Skin of body (tissue), 2 donors: ENCODE measurements around the gene CCNA1. TPM values are rescaled to one million over a fixed set of nuclear protein-coding genes. Genes with fewer than 3 reads are reported as not detected.

Source experiments
- DNase-seq: peaks from one replicate; lab custom pipeline; 2025; lab: John Stamatoyannopoulos, UW
- total RNA-seq: library from RNA; depleted of rRNA; stranded (reverse); fragments of >200 nt; gene quantifications from one replicate; pipeline ENCODE4 v1.2.3, GENCODE V29; 2014

Gene CCNA1
- total RNA-seq, 1 donor from 2014 or later = 0.59 TPM

- DNase-seq = no peak
These were observed 21.2 kb downstream of the CCNA1 start for GRCh38 chr13:36453516-36453915.

DNA sequence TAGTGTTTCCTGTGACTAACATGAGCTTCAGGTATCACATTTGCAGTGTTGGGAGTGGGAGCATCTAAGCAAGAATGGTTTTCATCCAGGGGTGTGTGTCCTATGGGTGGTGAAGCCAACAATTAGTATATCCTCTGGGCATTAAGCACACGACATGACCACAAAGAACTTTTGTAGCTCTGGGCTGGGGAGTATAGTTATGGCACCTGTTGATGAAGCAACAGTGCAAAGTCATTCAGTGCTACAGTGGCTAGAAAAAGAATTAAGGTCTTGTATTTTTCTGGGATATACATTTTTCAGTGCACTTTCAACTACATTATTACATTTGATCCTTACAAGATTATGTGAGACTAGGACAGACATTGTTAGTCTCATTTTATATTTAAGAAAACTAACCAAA, 21.8 kb downstream of the CCNA1 start:
- no peak for DNase-seq

DNA sequence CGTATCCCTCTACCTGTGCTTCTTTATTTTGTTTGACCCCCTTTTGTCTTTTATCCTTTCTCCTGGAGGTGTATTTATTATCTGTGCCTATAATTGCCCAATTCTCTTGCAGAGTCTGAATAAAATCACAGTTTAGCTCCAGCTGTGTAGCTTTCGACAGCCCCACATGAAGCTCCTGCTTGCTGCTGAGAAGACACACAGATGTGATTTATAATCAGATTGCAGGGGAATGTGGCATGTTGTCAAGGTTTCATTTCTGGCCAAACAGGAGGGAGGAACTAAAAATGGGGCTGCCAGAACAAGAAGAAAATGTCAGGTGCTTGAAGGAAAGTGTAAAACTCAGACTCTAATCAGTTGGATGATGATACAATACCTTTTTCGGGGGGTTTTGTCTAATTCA, 22.7 kb downstream of the CCNA1 start:
- no peak for DNase-seq

- DNase-seq = no peak
These were observed 24.3 kb downstream of the CCNA1 start for GRCh38 chr13:36456577-36456976.

- no peak for DNase-seq
These were observed 29.2 kb downstream of the CCNA1 start for GRCh38 chr13:36461506-36461905.

DNA sequence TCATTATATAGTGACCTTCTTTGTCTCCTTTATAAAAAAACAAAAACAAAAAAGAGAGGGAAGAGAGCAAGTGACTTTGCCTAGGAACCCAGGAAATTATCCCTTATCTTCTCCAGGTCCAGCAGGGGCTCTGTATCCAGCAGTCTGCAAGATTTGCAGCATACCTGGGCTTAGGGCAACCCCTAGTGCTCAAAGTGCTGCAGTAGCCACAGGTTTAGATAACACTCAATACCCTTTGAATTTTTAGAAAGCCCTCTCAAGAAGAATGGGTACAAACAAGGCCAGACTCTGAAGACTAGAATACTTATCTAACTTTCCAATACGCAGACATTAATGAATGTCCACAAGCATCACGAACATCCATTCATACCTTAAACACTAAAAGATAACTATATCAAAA, 43.2 kb downstream of the CCNA1 start:
- no peak for DNase-seq

DNA sequence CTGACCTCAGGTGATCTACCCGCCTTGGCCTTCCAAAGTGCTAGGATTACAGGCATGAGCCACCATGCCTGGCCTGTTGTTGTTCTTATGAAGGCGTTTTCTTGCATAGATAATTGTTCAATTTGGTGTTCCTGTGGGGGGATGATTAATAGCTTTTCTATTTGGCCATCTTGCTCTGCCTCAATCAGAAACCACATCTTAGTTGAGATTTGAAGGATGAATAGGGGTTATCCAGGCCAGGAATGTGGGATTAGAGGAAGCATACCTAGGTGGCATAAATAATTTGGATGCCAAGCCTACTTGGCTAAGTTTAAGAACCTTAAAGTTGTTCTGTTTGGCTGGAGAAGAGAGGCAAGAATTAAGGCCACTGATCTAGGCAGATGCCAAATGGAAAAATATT, 44.4 kb downstream of the CCNA1 start:
- no peak for DNase-seq

DNA sequence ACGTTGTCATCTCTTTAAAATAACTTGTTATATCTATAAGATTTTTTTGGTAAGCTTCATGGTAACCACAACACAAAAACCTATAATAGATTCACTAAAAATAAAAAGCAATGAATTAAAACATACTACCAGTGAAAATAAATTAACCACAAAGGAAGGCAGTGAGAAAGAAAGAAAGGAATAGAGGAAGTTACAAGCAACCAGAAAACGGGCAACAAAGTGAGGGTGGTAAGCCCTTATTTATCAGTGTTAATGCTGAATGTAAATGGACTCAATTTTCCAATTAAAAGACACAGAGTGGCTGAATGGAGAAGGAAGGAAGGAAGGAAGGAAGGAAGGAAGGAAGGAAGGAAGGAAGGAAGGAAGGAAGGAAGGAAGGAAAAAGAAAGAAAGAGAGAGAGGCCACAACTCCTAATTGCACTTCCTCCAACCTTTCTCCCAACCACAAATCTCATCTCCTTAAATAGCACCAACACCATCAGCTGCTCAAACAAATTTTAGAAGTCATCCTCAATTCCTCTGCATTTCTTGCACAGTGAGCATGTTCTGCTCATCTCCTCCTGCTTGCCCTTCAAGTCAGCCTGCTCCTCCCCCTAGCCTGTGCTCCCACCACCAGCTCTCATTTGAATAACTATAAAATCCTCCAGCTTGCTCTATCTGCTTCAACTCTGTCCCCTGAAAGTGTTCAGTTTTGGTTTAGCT, 48.6 kb downstream of the CCNA1 start:
- no peak for DNase-seq

GRCh38 chr13:36490055-36490454, 57.8 kb downstream of the CCNA1 start:
- DNase-seq = no peak

Other genes starting within 250 kb of the CCNA1 start
- not detected for gene SOHLH2, start 217.9 kb upstream of the CCNA1 start, total RNA-seq
- gene CCDC169, start 134.7 kb upstream of the CCNA1 start, total RNA-seq = 1.6 TPM
- 64.0 TPM for gene SPART, start 86.1 kb upstream of the CCNA1 start, total RNA-seq
- 0.20 TPM for gene SERTM1, start 241.5 kb downstream of the CCNA1 start, total RNA-seq